Astrocyte (in vitro differentiated cells and primary cell): ENCODE measurements around the gene CDON. TPM values are rescaled to one million over a fixed set of nuclear protein-coding genes. Genes with fewer than 3 reads are reported as not detected.
"Not testable (repeated sequence)": the region's sequence is repeated elsewhere in the genome, so short reads cannot be mapped to it uniquely, and the experiment has no call there.

Experiments used
- DNase-seq: peaks from one replicate; pipeline ENCODE4 v3.0.0-alpha.2; 2010; ENCODE audit warnings: low read depth
- FAIRE-seq: peaks from 2 replicates; lab custom pipeline; 2011; peaks lifted over from hg19 to GRCh38; lab: Jason Lieb, UNC
- H2AFZ ChIP-seq: 2 replicates; pipeline ENCODE4 v1.6.0; 2012; ENCODE audit warnings: low read depth, low read length, inconsistent platforms
- H3K27ac ChIP-seq: 2 replicates; pipeline ENCODE4 v1.5.1; 2011; ENCODE audit warnings: low read depth, low read length, inconsistent platforms
- H3K27me3 ChIP-seq: 2 replicates; pipeline ENCODE4 v1.6.0; 2011; ENCODE audit warnings: low read length, inconsistent platforms; ENCODE audit not compliant: insufficient read depth
- H3K36me3 ChIP-seq: 2 replicates; pipeline ENCODE4 v1.5.1; 2011; ENCODE audit warnings: low read length, inconsistent platforms; ENCODE audit not compliant: insufficient read depth
- H3K4me1 ChIP-seq: 2 replicates; pipeline ENCODE4 v1.5.1; 2011; ENCODE audit warnings: low read length, inconsistent platforms; ENCODE audit not compliant: insufficient read depth
- H3K4me2 ChIP-seq: 2 replicates; pipeline ENCODE4 v1.6.0; 2012; ENCODE audit warnings: low read length, inconsistent platforms
- H3K4me3 ChIP-seq: 2 replicates; pipeline ENCODE4 v1.5.1; 2011; ENCODE audit warnings: low read depth, mild to moderate bottlenecking, low read length, inconsistent platforms; ENCODE audit not compliant: insufficient read depth
- H3K79me2 ChIP-seq: 2 replicates; pipeline ENCODE4 v1.6.0; 2012; ENCODE audit warnings: mild to moderate bottlenecking, low read length, inconsistent platforms; ENCODE audit not compliant: insufficient read depth
- H3K9ac ChIP-seq: 2 replicates; pipeline ENCODE4 v1.6.0; 2012; ENCODE audit warnings: mild to moderate bottlenecking, low read length, inconsistent platforms
- H3K9me3 ChIP-seq: 2 replicates; pipeline ENCODE4 v1.5.1; 2012; ENCODE audit warnings: low read depth, mild to moderate bottlenecking, low read length, inconsistent platforms; ENCODE audit not compliant: insufficient read depth
- H4K20me1 ChIP-seq: 2 replicates; pipeline ENCODE4 v1.6.0; 2012; ENCODE audit warnings: low read length, inconsistent platforms; ENCODE audit not compliant: insufficient read depth
- H3K27ac Mint-ChIP-seq: one replicate; pipeline ENCODE4 v1.8.0; 2021; ENCODE audit warnings: mild to moderate bottlenecking, mixed read lengths; ENCODE audit not compliant: unreplicated experiment
- H3K27me3 Mint-ChIP-seq: one replicate; pipeline ENCODE4 v1.8.0; 2021; ENCODE audit warnings: low read depth, mixed read lengths; ENCODE audit not compliant: unreplicated experiment
- H3K36me3 Mint-ChIP-seq: one replicate; pipeline ENCODE4 v1.8.0; 2021; ENCODE audit warnings: low read depth, mixed read lengths; ENCODE audit not compliant: unreplicated experiment
- H3K4me1 Mint-ChIP-seq: one replicate; pipeline ENCODE4 v1.8.0; 2021; ENCODE audit warnings: low read depth, mixed read lengths; ENCODE audit not compliant: unreplicated experiment
- H3K4me3 Mint-ChIP-seq: one replicate; pipeline ENCODE4 v1.8.0; 2021; ENCODE audit warnings: mild to moderate bottlenecking, moderate library complexity, mixed read lengths; ENCODE audit not compliant: unreplicated experiment
- H3K9me3 Mint-ChIP-seq: one replicate; pipeline ENCODE4 v1.8.0; 2021; ENCODE audit warnings: mild to moderate bottlenecking, mixed read lengths; ENCODE audit not compliant: unreplicated experiment
- CTCF ChIP-seq: IDR thresholded peaks from 2 replicates; pipeline ENCODE4 v1.5.1; 2011; ENCODE audit warnings: low read depth, mild to moderate bottlenecking, inconsistent platforms, low read length, moderate library complexity; ENCODE audit not compliant: insufficient read depth
- EZH2 ChIP-seq: IDR thresholded peaks from 2 replicates; pipeline ENCODE4 v1.6.1; 2012; ENCODE audit warnings: mild to moderate bottlenecking, low read length, inconsistent platforms; ENCODE audit not compliant: insufficient read depth
- total RNA-seq: library from RNA; stranded (reverse); gene quantifications from 2 replicates; pipeline ENCODE4 v1.2.1, GENCODE V29; 2021

Gene CDON
- total RNA-seq, 1 donor from 2014 or later = 15.5 TPM

DNA sequence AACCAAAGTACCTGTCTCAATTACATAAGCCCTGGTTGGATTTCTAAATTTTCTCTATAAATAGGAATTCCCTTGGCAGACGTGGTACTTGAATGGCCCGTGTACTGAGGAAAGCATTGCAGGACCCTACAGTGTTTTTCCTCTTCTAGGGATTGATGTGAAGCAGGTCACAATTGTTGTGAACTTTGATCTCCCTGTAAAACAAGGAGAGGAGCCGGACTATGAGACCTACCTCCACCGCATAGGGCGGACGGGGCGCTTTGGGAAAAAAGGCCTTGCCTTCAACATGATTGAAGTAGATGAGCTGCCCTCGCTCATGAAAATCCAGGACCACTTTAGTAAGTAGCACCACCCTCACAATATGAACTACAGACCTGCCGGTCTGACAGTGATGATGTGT lies 141.6 kb downstream of the CDON start:
- no peak overlapping the region for H3K27ac Mint-ChIP-seq

DNA sequence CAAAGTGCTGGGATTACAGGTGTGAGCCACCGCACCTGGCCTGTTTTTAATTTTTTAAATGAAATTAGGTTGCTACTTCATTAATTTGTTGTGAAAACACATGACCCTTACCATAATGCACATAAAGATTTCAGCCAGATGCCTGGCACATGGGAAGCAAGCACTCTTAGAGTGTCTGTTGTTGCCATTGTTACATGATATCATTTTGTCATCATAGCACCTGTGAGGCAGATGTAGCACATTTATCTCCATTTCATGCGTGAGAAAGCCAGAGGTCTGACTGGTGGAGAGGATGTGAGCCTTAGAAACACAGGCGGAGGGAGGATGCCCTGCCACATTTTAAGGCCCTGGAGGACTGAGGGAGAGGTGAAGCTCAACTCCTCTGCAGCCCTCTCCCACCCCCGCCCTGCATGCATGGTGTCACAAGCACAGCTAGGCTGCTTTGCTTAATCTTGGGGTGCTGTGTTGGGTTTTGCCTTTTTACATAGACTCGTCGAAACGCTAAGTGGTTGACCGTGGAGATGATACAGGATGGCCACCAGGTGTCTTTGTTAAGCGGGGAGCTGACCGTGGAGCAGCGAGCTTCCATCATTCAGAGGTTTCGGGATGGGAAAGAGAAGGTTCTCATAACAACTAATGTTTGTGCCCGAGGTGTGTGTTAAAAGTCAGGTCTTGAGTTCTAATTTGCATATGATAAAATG lies 144.4 kb downstream of the CDON start:
- TF ChIP-seq CTCF = no peak
- Mint-ChIP-seq H3K36me3 (no peaks in the 10 kb centered on the region), H3K4me3 (no peak overlapping the region), H3K27me3 (peaks cover 19% of the 10 kb centered on the region), H3K27ac (no peak overlapping the region), H3K9me3 (no peaks in the 10 kb centered on the region), H3K4me1 (no peaks in the 10 kb centered on the region)
- H3K36me3 ChIP-seq = no peaks in the 10 kb centered on the region
- no peaks in the 10 kb centered on the region for H3K9me3 ChIP-seq
- no peak for FAIRE-seq
- no peaks in the 10 kb centered on the region for H3K4me1 ChIP-seq
- no peaks in the 10 kb centered on the region for H3K79me2 ChIP-seq
- no peak overlapping the region for H3K27ac ChIP-seq
- no peak overlapping the region for H3K9ac ChIP-seq
- no peaks in the 10 kb centered on the region for H4K20me1 ChIP-seq
- no peak for DNase-seq
- no peak overlapping the region for H3K4me2 ChIP-seq
- H3K27me3 ChIP-seq = peaks cover 22% of the 10 kb centered on the region
- no peak overlapping the region for H2AFZ ChIP-seq
- no peak overlapping the region for H3K4me3 ChIP-seq

More for the DNA sequence above, 141.6 kb downstream of the CDON start:
- no peaks in the 10 kb centered on the region for H3K4me1 ChIP-seq
- FAIRE-seq = no peak
- H3K4me3 Mint-ChIP-seq = no peak overlapping the region
- H3K4me2 ChIP-seq = no peak overlapping the region
- H3K9ac ChIP-seq = no peak overlapping the region
- peaks cover 15% of the 10 kb centered on the region for H3K27me3 ChIP-seq
- no peaks in the 10 kb centered on the region for H3K36me3 Mint-ChIP-seq
- peaks cover 17% of the 10 kb centered on the region for H3K27me3 Mint-ChIP-seq
- H3K4me1 Mint-ChIP-seq = peaks cover 4% of the 10 kb centered on the region
- no peaks in the 10 kb centered on the region for H3K9me3 Mint-ChIP-seq
- DNase-seq = no peak
- H3K36me3 ChIP-seq = no peaks in the 10 kb centered on the region
- H4K20me1 ChIP-seq = no peaks in the 10 kb centered on the region
- no peak for TF ChIP-seq EZH2
- no peak for TF ChIP-seq CTCF
- H3K9me3 ChIP-seq = no peaks in the 10 kb centered on the region
- H3K4me3 ChIP-seq = no peak overlapping the region
- H3K79me2 ChIP-seq = no peaks in the 10 kb centered on the region
- H2AFZ ChIP-seq = no peak overlapping the region
- no peak overlapping the region for H3K27ac ChIP-seq

GRCh38 chr11:125916683-125917347 lies 145.9 kb downstream of the CDON start:
- H2AFZ ChIP-seq = no peak overlapping the region
- no peaks in the 10 kb centered on the region for H3K9me3 Mint-ChIP-seq
- H3K9me3 ChIP-seq = no peaks in the 10 kb centered on the region
- no peak overlapping the region for H3K27ac Mint-ChIP-seq
- no peaks in the 10 kb centered on the region for H3K4me1 ChIP-seq
- no peaks in the 10 kb centered on the region for H3K79me2 ChIP-seq
- H3K4me3 ChIP-seq = no peak overlapping the region
- peaks cover 22% of the 10 kb centered on the region for H3K27me3 ChIP-seq
- no peak overlapping the region for H3K4me2 ChIP-seq
- no peaks in the 10 kb centered on the region for H4K20me1 ChIP-seq
- no peaks in the 10 kb centered on the region for H3K4me1 Mint-ChIP-seq
- H3K4me3 Mint-ChIP-seq = no peak overlapping the region
- no peak for FAIRE-seq
- H3K36me3 ChIP-seq = no peaks in the 10 kb centered on the region
- no peaks in the 10 kb centered on the region for H3K36me3 Mint-ChIP-seq
- H3K27me3 Mint-ChIP-seq = peaks cover 19% of the 10 kb centered on the region
- DNase-seq = no peak
- no peak overlapping the region for H3K27ac ChIP-seq
- TF ChIP-seq CTCF = no peak
- TF ChIP-seq EZH2 = no peak
- no peak overlapping the region for H3K9ac ChIP-seq

GRCh38 chr11:125914601-125915000 lies 148.1 kb downstream of the CDON start:
- not testable (repeated sequence) for H3K27ac ChIP-seq, H3K36me3 ChIP-seq, H4K20me1 ChIP-seq, FAIRE-seq, H3K9ac ChIP-seq, H3K9me3 ChIP-seq, H3K4me1 ChIP-seq, H3K4me1 Mint-ChIP-seq, H3K4me3 ChIP-seq, H3K36me3 Mint-ChIP-seq, H3K9me3 Mint-ChIP-seq, H3K4me3 Mint-ChIP-seq, H2AFZ ChIP-seq, H3K4me2 ChIP-seq, DNase-seq, H3K79me2 ChIP-seq, H3K27ac Mint-ChIP-seq
- peaks cover 19% of the 10 kb centered on the region for H3K27me3 Mint-ChIP-seq
- H3K27me3 ChIP-seq = peaks cover 22% of the 10 kb centered on the region
